A673 (cell line): ENCODE results near the gene APAF1. TPM values are rescaled to one million over a fixed set of nuclear protein-coding genes. Genes with fewer than 3 reads are reported as not detected.
A peak's percentile ranks its signal among the peaks of the same experiment; 100 is the strongest.

ENCODE experiments used
- BruUV-seq: library from RNA; stranded (reverse); fragments of 400-500 nt; replicated peaks from 2 replicates; lab custom pipeline; 2021; lab: Mats Ljungman, UMichigan
- CTCF ChIA-PET: fragments of 300-600 bp; sonication (Branson Sonifier 250); formaldehyde crosslinking; loops from one replicate; lab custom pipeline; 2022; ENCODE audit warnings: antibody characterized with exemption; lab: Charles Lee
- POLR2A ChIA-PET: fragments of 300-600 bp; sonication (Branson Sonifier 250); formaldehyde crosslinking; loops from one replicate; lab custom pipeline; 2022; ENCODE audit warnings: antibody characterized with exemption; ENCODE audit not compliant: low non-redundant PET; lab: Charles Lee
- DNase-seq: peaks from one replicate; pipeline ENCODE4 v3.0.0-alpha.2; 2015; ENCODE audit warnings: low spot score
- H3K27ac ChIP-seq: fragments of 200-600 bp; sonication (generic); 2 replicates; pipeline ENCODE4 v1.5.1; 2016; ENCODE audit warnings: mixed run types, low read depth, mild to moderate bottlenecking, mixed read lengths, antibody characterized with exemption, low read length; ENCODE audit not compliant: poor library complexity, severe bottlenecking
- H3K27me3 ChIP-seq: fragments of 200-600 bp; sonication (generic); replicated peaks from 2 replicates; pipeline ENCODE4 v1.6.1; 2017; ENCODE audit warnings: mixed run types, low read depth, mild to moderate bottlenecking, mixed read lengths, antibody characterized with exemption, low read length; ENCODE audit not compliant: insufficient read depth, poor library complexity
- H3K36me3 ChIP-seq: fragments of 200-600 bp; sonication (generic); 2 replicates; pipeline ENCODE4 v1.6.1; 2016; ENCODE audit warnings: mixed run types, mild to moderate bottlenecking, mixed read lengths, antibody characterized with exemption, low read length; ENCODE audit not compliant: insufficient read depth, poor library complexity, severe bottlenecking
- H3K4me1 ChIP-seq: fragments of 200-600 bp; sonication (generic); 2 replicates; pipeline ENCODE4 v1.6.1; 2017; ENCODE audit warnings: mixed run types, mild to moderate bottlenecking, mixed read lengths, antibody characterized with exemption, low read length; ENCODE audit not compliant: insufficient read depth, poor library complexity, severe bottlenecking
- H3K4me3 ChIP-seq: fragments of 200-600 bp; sonication (generic); 2 replicates; pipeline ENCODE4 v1.5.1; 2016; ENCODE audit warnings: low read depth, mixed run types, mild to moderate bottlenecking, mixed read lengths, low read length; ENCODE audit not compliant: poor library complexity, severe bottlenecking
- H3K9me3 ChIP-seq: fragments of 200-600 bp; sonication (generic); 2 replicates; pipeline ENCODE4 v1.6.1; 2016; ENCODE audit warnings: mixed run types, low read depth, mild to moderate bottlenecking, mixed read lengths, antibody characterized with exemption, low read length; ENCODE audit not compliant: poor library complexity, severe bottlenecking
- CTCF ChIP-seq: fragments of 300-800, 200-600 bp; sonication (generic); conservative IDR thresholded peaks from 2 replicates; pipeline ENCODE4 v1.5.1; 2017; ENCODE audit warnings: low read depth, mild to moderate bottlenecking, antibody characterized with exemption, low read length, moderate library complexity, mixed read lengths
- EZH2 ChIP-seq: fragments of 200-600 bp; sonication (generic); IDR thresholded peaks from 2 replicates; pipeline ENCODE4 v1.6.1; 2017; ENCODE audit warnings: borderline replicate concordance, low read depth, mild to moderate bottlenecking, mixed read lengths, antibody characterized with exemption, low read length; ENCODE audit not compliant: poor library complexity, severe bottlenecking
- intact Hi-C: fragments of 100-400 bp; cut with micrococcal nuclease; formaldehyde crosslinking; loops from one replicate; pipeline ENCODE4 v1.10.0; 2022; ENCODE audit not compliant: unreplicated experiment
- total RNA-seq: library from RNA; stranded (reverse); gene quantifications from 2 replicates; pipeline ENCODE4 v1.2.3, GENCODE V29; 2021

APAF1 gene
- total RNA-seq, 1 experiment from 2014 or later = 24.2 TPM

DNA sequence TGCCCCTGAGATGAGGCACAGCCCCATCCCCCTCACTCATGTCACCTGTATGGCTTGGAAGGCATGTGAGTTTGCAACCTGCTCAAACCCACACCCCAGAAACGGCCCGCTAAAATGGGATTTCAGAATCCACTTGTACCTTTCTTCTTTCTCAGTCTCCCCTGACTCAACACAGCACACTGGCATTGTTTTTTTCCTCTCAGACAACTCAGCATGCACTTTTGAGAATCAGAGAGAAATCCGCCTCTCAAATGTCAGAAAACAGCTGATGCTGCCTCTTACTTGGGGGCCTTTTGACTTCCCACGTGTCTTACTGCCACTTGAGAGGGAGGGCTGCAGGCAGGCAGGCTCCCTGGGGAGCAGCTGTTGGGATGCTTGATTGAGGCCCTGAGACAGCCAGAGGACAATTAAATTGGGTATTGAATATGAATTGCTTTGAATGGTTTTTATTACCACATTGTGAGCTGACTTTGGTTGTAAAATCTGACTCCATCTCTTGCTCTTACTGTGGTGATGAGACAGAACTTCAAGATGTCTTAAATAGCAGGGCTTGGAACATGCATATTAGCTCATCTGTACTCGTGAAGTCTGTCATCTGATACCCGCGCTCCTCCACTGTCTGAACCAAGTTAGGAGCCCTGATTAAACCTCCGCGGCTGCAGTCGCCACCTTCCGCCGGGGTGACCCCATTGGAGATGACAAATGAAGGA, 96.6 kb downstream of the APAF1 start:
- H3K9me3 ChIP-seq = no peaks in the 10 kb centered on the region
- no TSS peak for BruUV-seq
- no peak overlapping the region for H3K27ac ChIP-seq
- DNase-seq = peak; percentile 83
- POLR2A ChIA-PET = no interaction called here
- intact Hi-C loops = loop anchor here (5.0 kb wide), 2 partner anchors 196 to 324 kb away; no protein-coding TSS in a partner anchor
- no peaks in the 10 kb centered on the region for H3K27me3 ChIP-seq
- no peak for TF ChIP-seq EZH2
- no peak for TF ChIP-seq CTCF
- peaks cover 18% of the 10 kb centered on the region for H3K4me1 ChIP-seq
- CTCF ChIA-PET = interaction anchor here (0.5 to 1.4 kb wide), 5 partner anchors 9 to 109 kb away, joined by 3 to 8 read pairs (median 5); no protein-coding TSS in a partner anchor
- H3K36me3 ChIP-seq = no peaks in the 10 kb centered on the region
- H3K4me3 ChIP-seq = no peak overlapping the region

GRCh38 chr12:98743362-98743953, 98.4 kb downstream of the APAF1 start:
- Histone ChIP-seq H3K4me3 (no peak overlapping the region), H3K9me3 (no peaks in the 10 kb centered on the region), H3K27me3 (no peaks in the 10 kb centered on the region), H3K27ac (no peak overlapping the region), H3K36me3 (no peaks in the 10 kb centered on the region), H3K4me1 (peaks cover 18% of the 10 kb centered on the region)
- CTCF ChIA-PET = interaction anchor here (0.5 to 0.6 kb wide), 2 partner anchors 20 to 474 kb away, joined by 3 to 9 read pairs; no protein-coding TSS in a partner anchor
- no TSS peak for BruUV-seq
- intact Hi-C loops = loop anchor here (5.0 kb wide), 2 partner anchors 194 to 326 kb away; no protein-coding TSS in a partner anchor
- POLR2A ChIA-PET = no interaction called here
- TF ChIP-seq EZH2 (no peak), CTCF (peak; percentile 77)
- peak; percentile 67 for DNase-seq

- POLR2A ChIA-PET = no interaction called here
- no peak for TF ChIP-seq EZH2
- TF ChIP-seq CTCF = no peak
- Histone ChIP-seq H3K27me3 (no peaks in the 10 kb centered on the region), H3K4me1 (peaks cover 18% of the 10 kb centered on the region), H3K4me3 (no peak overlapping the region), H3K36me3 (no peaks in the 10 kb centered on the region), H3K9me3 (no peaks in the 10 kb centered on the region), H3K27ac (no peak overlapping the region)
- CTCF ChIA-PET = no interaction called here
- peak; percentile 72 for DNase-seq
- intact Hi-C loops = loop anchor here (5.0 kb wide), 2 partner anchors 193 to 327 kb away; no protein-coding TSS in a partner anchor
- no TSS peak for BruUV-seq
Measured at GRCh38 chr12:98744680-98745079, 99.6 kb downstream of the APAF1 start.
